Thoracic aorta (tissue), 2 donors: ENCODE measurements around the gene RAB12. TPM values are rescaled to one million over a fixed set of nuclear protein-coding genes. Genes with fewer than 3 reads are reported as not detected.
A peak's percentile ranks its signal among the peaks of the same experiment; 100 is the strongest.

Experiments
- ATAC-seq: fragments of 150-250 bp; one replicate; pipeline ENCODE4 v1.8.0; 2017; ENCODE audit warnings: low read depth; ENCODE audit not compliant: insufficient number of reproducible peaks, low FRiP score
- DNase-seq: peaks from one replicate; pipeline ENCODE4 v3.0.0-alpha.2; 2020; ENCODE audit warnings: low spot score
- H3K27ac ChIP-seq, 2 donors: fragments of 200-600 bp; sonication (generic); 1 replicate in 1 of 2; 2 replicates in 1 of 2; pipeline ENCODE4 v1.5.1; 2016; ENCODE audit warnings: mild to moderate bottlenecking in 2 of 2, moderate library complexity in 2 of 2
- H3K27me3 ChIP-seq: fragments of 200-600 bp; sonication (generic); replicated peaks from 2 replicates; pipeline ENCODE4 v1.6.0; 2016; ENCODE audit warnings: mild to moderate bottlenecking; ENCODE audit not compliant: insufficient read depth
- H3K36me3 ChIP-seq: fragments of 200-600 bp; sonication (generic); one replicate; pipeline ENCODE4 v1.5.1; 2016
- H3K4me1 ChIP-seq, 2 donors: fragments of 200-600 bp; sonication (generic); 1 replicate in 1 of 2; 2 replicates in 1 of 2; pipeline versions ENCODE4 v1.5.1 to v1.6.0; 2016; ENCODE audit warnings: low read depth in 2 of 2, mild to moderate bottlenecking in 1 of 2; ENCODE audit not compliant: control insufficient read depth in 1 of 2
- H3K4me3 ChIP-seq: fragments of 200-600 bp; sonication (generic); 2 replicates; pipeline ENCODE4 v1.5.1; 2016; ENCODE audit warnings: mild to moderate bottlenecking
- H3K9me3 ChIP-seq: fragments of 200-600 bp; sonication (generic); 2 replicates; pipeline ENCODE4 v1.5.1; 2016
- CTCF ChIP-seq: fragments of 200-600 bp; sonication (generic); IDR thresholded peaks from one replicate; pipeline ENCODE4 v1.5.1; 2019; ENCODE audit warnings: antibody characterized with exemption
- total RNA-seq, 2 donors: library from RNA; depleted of rRNA; stranded (reverse); fragments of >200 nt; gene quantifications; one replicate each; pipeline versions ENCODE4 v1.1.0 to v1.2.3, GENCODE V29; 2016

RAB12 gene
- total RNA-seq, 2 donors from 2014 or later = 40.1 to 55.0 TPM

GRCh38 chr18:8623549-8624106 is 14.4 kb downstream of the RAB12 start:
- no peaks in the 10 kb centered on the region for H3K9me3 ChIP-seq
- DNase-seq (no peak), ATAC-seq (no peak)
- TF ChIP-seq CTCF = no peak
- peaks cover 4% of the 10 kb centered on the region for H3K36me3 ChIP-seq
- H3K27me3 ChIP-seq = no peaks in the 10 kb centered on the region
- peak overlapping the region; percentile 25 for H3K4me3 ChIP-seq
- no peak overlapping the region for H3K27ac ChIP-seq
- peaks cover 17 to 21% of the 10 kb centered on the region in 2 donors for H3K4me1 ChIP-seq

GRCh38 chr18:8625461-8626092 is 16.3 kb downstream of the RAB12 start:
- peaks cover 16 to 27% of the 10 kb centered on the region in 2 donors for H3K4me1 ChIP-seq
- no peak for TF ChIP-seq CTCF
- ATAC-seq (no peak), DNase-seq (no peak)
- H3K27ac ChIP-seq = no peak overlapping the region
- no peaks in the 10 kb centered on the region for H3K27me3 ChIP-seq
- H3K9me3 ChIP-seq = no peaks in the 10 kb centered on the region
- H3K4me3 ChIP-seq = no peak overlapping the region
- H3K36me3 ChIP-seq = peaks cover 4% of the 10 kb centered on the region

- H3K4me1 ChIP-seq = peaks cover 14 to 27% of the 10 kb centered on the region in 2 donors
- peaks cover 4% of the 10 kb centered on the region for H3K36me3 ChIP-seq
- H3K4me3 ChIP-seq = no peak overlapping the region
- no peaks in the 10 kb centered on the region for H3K27me3 ChIP-seq
- H3K27ac ChIP-seq = no peak overlapping the region
- H3K9me3 ChIP-seq = no peaks in the 10 kb centered on the region
- DNase-seq = no peak
- ATAC-seq = no peak
- TF ChIP-seq CTCF = no peak
These were observed 17.3 kb downstream of the RAB12 start for GRCh38 chr18:8626414-8627106.

- peaks cover 4% of the 10 kb centered on the region for H3K36me3 ChIP-seq
- peaks cover 14 to 27% of the 10 kb centered on the region in 2 donors for H3K4me1 ChIP-seq
- TF ChIP-seq CTCF = no peak
- no peak overlapping the region for H3K4me3 ChIP-seq
- no peaks in the 10 kb centered on the region for H3K27me3 ChIP-seq
- no peak overlapping the region for H3K27ac ChIP-seq
- H3K9me3 ChIP-seq = no peaks in the 10 kb centered on the region
- DNase-seq = no peak
- no peak for ATAC-seq
These were observed 17.9 kb downstream of the RAB12 start for GRCh38 chr18:8627107-8627472.

- H3K4me3 ChIP-seq = no peak overlapping the region
- no peak for ATAC-seq
- no peaks in the 10 kb centered on the region for H3K27me3 ChIP-seq
- no peaks in the 10 kb centered on the region for H3K9me3 ChIP-seq
- H3K27ac ChIP-seq = no peak overlapping the region
- peaks cover 14 to 27% of the 10 kb centered on the region in 2 donors for H3K4me1 ChIP-seq
- DNase-seq = no peak
- TF ChIP-seq CTCF = no peak
- peaks cover 4% of the 10 kb centered on the region for H3K36me3 ChIP-seq
These were observed 18.3 kb downstream of the RAB12 start for GRCh38 chr18:8627540-8627939.
